GM12873 (cell line): ENCODE measurements around the gene HSPA14.

ENCODE experiments used
- CTCF ChIP-seq: IDR thresholded peaks from 2 replicates; pipeline ENCODE4 v1.5.1; 2012; ENCODE audit warnings: low read depth, mild to moderate bottlenecking, moderate library complexity, low read length, control low read depth; ENCODE audit not compliant: insufficient read depth; ENCODE audit errors: missing control alignments

The HSPA14 gene

GRCh38 chr10:14837757-14838581 lies at the start of gene HSPA14, which contains the start of the genes CDNF and MSANTD7:
Gene HSPA14, plus strand, starts transcription at chr10:14838306. Its CDS starts 97 bp downstream, at chr10:14838403.
Gene CDNF, minus strand, starts transcription at chr10:14838037. Its CDS starts 91 bp downstream, at chr10:14837946.
Gene MSANTD7, plus strand, starts transcription at chr10:14838306. Its CDS starts 3,979 bp downstream, at chr10:14842285.
- no peak for TF ChIP-seq CTCF

- TF ChIP-seq CTCF: no peak
Observed at GRCh38 chr10:14798636-14799035, 39.5 kb upstream of the HSPA14 start.

- TF ChIP-seq CTCF: no peak
Observed at GRCh38 chr10:14800397-14800796, 37.7 kb upstream of the HSPA14 start.

- TF ChIP-seq CTCF: peak; percentile 8
Observed at GRCh38 chr10:14801723-14802122, 36.4 kb upstream of the HSPA14 start.

- TF ChIP-seq CTCF: no peak
Observed at GRCh38 chr10:14803827-14804226, 34.3 kb upstream of the HSPA14 start.

- no peak for TF ChIP-seq CTCF
Observed at GRCh38 chr10:14806318-14806717, 31.8 kb upstream of the HSPA14 start.
